OCI-LY7 (cell line): ENCODE measurements around the gene EFNA4. TPM values are rescaled to one million over a fixed set of nuclear protein-coding genes. Genes with fewer than 3 reads are reported as not detected.

ENCODE experiments used
- BruUV-seq: library from RNA; stranded (reverse); fragments of 400-500 nt; replicated peaks from 2 replicates; lab custom pipeline; 2021; lab: Mats Ljungman, UMichigan
- CTCF ChIA-PET: fragments of 300-600 bp; sonication (Branson Sonifier 250); formaldehyde crosslinking; loops from one replicate; lab custom pipeline; 2022; ENCODE audit warnings: antibody characterized with exemption; ENCODE audit not compliant: unreplicated experiment; lab: Charles Lee
- POLR2A ChIA-PET: fragments of 300-600 bp; sonication (Branson Sonifier 250); formaldehyde crosslinking; loops from one replicate; lab custom pipeline; 2022; ENCODE audit warnings: antibody characterized with exemption; lab: Charles Lee
- DNase-seq: peaks from one replicate; pipeline ENCODE4 v3.0.0-alpha.2; 2015; ENCODE audit warnings: low spot score
- H2AFZ ChIP-seq: fragments of 200-600 bp; sonication (generic), shearing (Covaris generic); 2 replicates; pipeline ENCODE4 v1.6.1; 2014; ENCODE audit warnings: mild to moderate bottlenecking, antibody characterized with exemption, low read length, moderate library complexity
- H3K27ac ChIP-seq: fragments of 200-600 bp; sonication (generic); 2 replicates; pipeline ENCODE4 v1.5.1; 2014; ENCODE audit warnings: mixed run types, low read depth, mild to moderate bottlenecking, moderate library complexity, low read length, inconsistent platforms; ENCODE audit not compliant: poor library complexity, severe bottlenecking
- H3K36me3 ChIP-seq: fragments of 200-600 bp; sonication (generic); 2 replicates; pipeline ENCODE4 v1.6.1; 2014; ENCODE audit warnings: mild to moderate bottlenecking, antibody characterized with exemption, low read length, moderate library complexity, mixed read lengths; ENCODE audit not compliant: insufficient read depth
- H3K4me1 ChIP-seq: fragments of 200-600 bp; sonication (generic); 2 replicates; pipeline ENCODE4 v1.5.1; 2014; ENCODE audit warnings: mild to moderate bottlenecking, low read length; ENCODE audit not compliant: insufficient read depth, poor library complexity, severe bottlenecking
- H3K4me2 ChIP-seq: fragments of 200-600 bp; sonication (generic); 2 replicates; pipeline ENCODE4 v1.6.1; 2014; ENCODE audit warnings: mild to moderate bottlenecking, low read length
- H3K4me3 ChIP-seq: fragments of 200-600 bp; sonication (generic); 2 replicates; pipeline ENCODE4 v1.5.1; 2014; ENCODE audit warnings: mild to moderate bottlenecking, low read depth, low read length; ENCODE audit not compliant: poor library complexity, severe bottlenecking
- H3K79me2 ChIP-seq: fragments of 200-600 bp; sonication (generic); 2 replicates; pipeline ENCODE4 v1.6.1; 2016; ENCODE audit warnings: low read depth, mild to moderate bottlenecking, low read length, moderate library complexity, mixed read lengths; ENCODE audit not compliant: insufficient read depth
- H3K9me2 ChIP-seq: fragments of 200-600 bp; sonication (generic); 2 replicates; pipeline ENCODE4 v1.6.1; 2016; ENCODE audit warnings: mild to moderate bottlenecking, low read length, mixed read lengths; ENCODE audit not compliant: insufficient read depth
- H3K9me3 ChIP-seq: fragments of 200-600 bp; sonication (generic); 2 replicates; pipeline ENCODE4 v1.6.1; 2014; ENCODE audit warnings: mild to moderate bottlenecking, mixed run types, low read length, mixed read lengths
- H4K20me1 ChIP-seq: fragments of 200-600 bp; sonication (generic); 2 replicates; pipeline ENCODE4 v1.6.1; 2014; ENCODE audit warnings: mild to moderate bottlenecking, antibody characterized with exemption, low read length, moderate library complexity, mixed read lengths; ENCODE audit not compliant: insufficient read depth
- CTCF ChIP-seq: fragments of 200-600 bp; sonication (generic); conservative IDR thresholded peaks from 2 replicates; pipeline ENCODE4 v1.5.1; 2014; ENCODE audit warnings: mild to moderate bottlenecking, antibody characterized with exemption, low read length, moderate library complexity, mixed read lengths
- EZH2phosphoT487 ChIP-seq: fragments of 200-600 bp; sonication (generic); IDR thresholded peaks from 2 replicates; pipeline ENCODE4 v1.6.1; 2018; ENCODE audit warnings: low read depth, borderline replicate concordance, mild to moderate bottlenecking, mixed run types, antibody characterized with exemption, low read length, moderate library complexity, mixed read lengths
- intact Hi-C: fragments of 100-400 bp; cut with micrococcal nuclease; formaldehyde crosslinking; loops from one replicate; pipeline ENCODE4 v1.10.0; 2022; ENCODE audit not compliant: unreplicated experiment
- total RNA-seq, 2 experiments: library from RNA; depleted of rRNA in 1 of 2; stranded (reverse); fragments of >200 nt in 1 of 2; shearing (Covaris generic) in 1 of 2; gene quantifications; 2 replicates each; pipeline ENCODE4 v1.2.3, GENCODE V29; 2014 to 2022

EFNA4 gene
- total RNA-seq, 2 experiments from 2014 or later: 9.0 to 10.5 TPM

- no peaks in the 10 kb centered on the region for H3K9me3 ChIP-seq
- H3K36me3 ChIP-seq: no peaks in the 10 kb centered on the region
- ChIA-PET CTCF (no interaction called here), POLR2A (no interaction called here)
- BruUV-seq: no TSS peak
- peaks cover 63% of the 10 kb centered on the region for H3K4me1 ChIP-seq
- H2AFZ ChIP-seq: no peak overlapping the region
- H4K20me1 ChIP-seq: no peaks in the 10 kb centered on the region
- H3K27ac ChIP-seq: no peak overlapping the region
- H3K4me2 ChIP-seq: no peak overlapping the region
- DNase-seq: no peak
- TF ChIP-seq EZH2phosphoT487 (no peak), CTCF (no peak)
- intact Hi-C loops: loop anchor here (1.0 kb wide), 1 partner anchor 524 kb away; no protein-coding TSS in a partner anchor
- no peaks in the 10 kb centered on the region for H3K79me2 ChIP-seq
- H3K9me2 ChIP-seq: no peaks in the 10 kb centered on the region
- no peak overlapping the region for H3K4me3 ChIP-seq
These were observed 19.6 kb downstream of the EFNA4 start for GRCh38 chr1:155083052-155083541.

- peak overlapping the region; percentile 64 for H3K4me2 ChIP-seq
- H4K20me1 ChIP-seq: no peaks in the 10 kb centered on the region
- POLR2A ChIA-PET: interaction anchor here (0.5 to 1.0 kb wide), 2 partner anchors 20 to 87 kb away, joined by 3 to 5 read pairs; partner anchors contain the start of gene EFNA4
- intact Hi-C loops: loop anchor here (1.0 to 2.0 kb wide), 5 partner anchors 22 to 525 kb away; no protein-coding TSS in a partner anchor
- no peaks in the 10 kb centered on the region for H3K9me2 ChIP-seq
- H3K9me3 ChIP-seq: no peaks in the 10 kb centered on the region
- peak overlapping the region; percentile 81 for H3K4me3 ChIP-seq
- H3K27ac ChIP-seq: peak overlapping the region; percentile 87
- peaks cover 53% of the 10 kb centered on the region for H3K4me1 ChIP-seq
- peak overlapping the region; percentile 88 for H2AFZ ChIP-seq
- TF ChIP-seq EZH2phosphoT487 (no peak), CTCF (peak; percentile 38)
- no peaks in the 10 kb centered on the region for H3K79me2 ChIP-seq
- peak; percentile 59 for DNase-seq
- BruUV-seq: no TSS peak
- CTCF ChIA-PET: interaction anchor here (0.8 to 1.9 kb wide), 4 partner anchors 14 to 83 kb away, joined by 3 to 11 read pairs (median 5); no protein-coding TSS in a partner anchor
- no peaks in the 10 kb centered on the region for H3K36me3 ChIP-seq
These were observed 20.6 kb downstream of the EFNA4 start for GRCh38 chr1:155083865-155084721.
